Epithelial cell of esophagus (primary cell): ENCODE results near the gene ST6GAL1.
"Not testable (repeated sequence)": the region's sequence is repeated elsewhere in the genome, so short reads cannot be mapped to it uniquely, and the experiment has no call there.

ENCODE experiments used
- DNase-seq: peaks from one replicate; pipeline ENCODE4 v3.0.0; 2010; ENCODE audit warnings: low read depth
- H3K4me3 ChIP-seq: 2 replicates; pipeline ENCODE4 v1.5.1; 2011; ENCODE audit warnings: mild to moderate bottlenecking, low read length, control low read depth
- TF ChIP-seq, protein P1 (sequence below): IDR thresholded peaks from 2 replicates; pipeline ENCODE4 v1.5.1; 2011; ENCODE audit warnings: low read depth, mild to moderate bottlenecking, low read length, control low read depth, inconsistent platforms; ENCODE audit not compliant: insufficient read depth; ENCODE audit errors: missing control alignments

The ST6GAL1 gene

DNA sequence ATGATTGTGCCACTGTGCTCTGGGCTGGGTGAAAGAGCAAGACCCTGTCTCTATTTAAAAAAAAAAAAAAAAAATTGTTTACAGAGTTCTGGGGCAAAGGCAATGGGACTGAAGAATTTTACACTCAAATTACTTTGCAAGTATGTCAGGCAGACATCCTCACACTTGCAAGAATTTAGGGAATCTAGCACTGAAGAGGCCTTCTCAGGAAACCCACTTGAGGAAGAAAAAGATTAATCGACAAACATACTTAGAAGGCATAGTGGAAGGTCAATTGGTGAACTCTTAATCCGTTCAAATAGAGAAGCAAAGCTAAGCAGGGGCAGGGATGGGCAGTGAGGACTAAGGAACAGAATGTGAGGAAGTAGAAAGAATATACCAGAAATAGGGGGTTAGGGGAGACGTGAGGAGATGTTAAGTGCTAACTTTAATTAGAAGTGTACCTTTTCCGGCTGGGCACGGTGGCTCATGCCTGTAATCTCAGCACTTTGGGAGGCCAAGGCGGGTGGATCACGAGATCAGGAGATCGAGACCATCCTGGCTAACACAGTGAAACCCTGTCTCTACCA, 15.0 kb downstream of the ST6GAL1 start:
- DNase-seq, result no peak
- TF ChIP-seq, protein P1, sequence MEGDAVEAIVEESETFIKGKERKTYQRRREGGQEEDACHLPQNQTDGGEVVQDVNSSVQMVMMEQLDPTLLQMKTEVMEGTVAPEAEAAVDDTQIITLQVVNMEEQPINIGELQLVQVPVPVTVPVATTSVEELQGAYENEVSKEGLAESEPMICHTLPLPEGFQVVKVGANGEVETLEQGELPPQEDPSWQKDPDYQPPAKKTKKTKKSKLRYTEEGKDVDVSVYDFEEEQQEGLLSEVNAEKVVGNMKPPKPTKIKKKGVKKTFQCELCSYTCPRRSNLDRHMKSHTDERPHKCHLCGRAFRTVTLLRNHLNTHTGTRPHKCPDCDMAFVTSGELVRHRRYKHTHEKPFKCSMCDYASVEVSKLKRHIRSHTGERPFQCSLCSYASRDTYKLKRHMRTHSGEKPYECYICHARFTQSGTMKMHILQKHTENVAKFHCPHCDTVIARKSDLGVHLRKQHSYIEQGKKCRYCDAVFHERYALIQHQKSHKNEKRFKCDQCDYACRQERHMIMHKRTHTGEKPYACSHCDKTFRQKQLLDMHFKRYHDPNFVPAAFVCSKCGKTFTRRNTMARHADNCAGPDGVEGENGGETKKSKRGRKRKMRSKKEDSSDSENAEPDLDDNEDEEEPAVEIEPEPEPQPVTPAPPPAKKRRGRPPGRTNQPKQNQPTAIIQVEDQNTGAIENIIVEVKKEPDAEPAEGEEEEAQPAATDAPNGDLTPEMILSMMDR, result no peak
- H3K4me3 ChIP-seq, result no peak overlapping the region

DNA sequence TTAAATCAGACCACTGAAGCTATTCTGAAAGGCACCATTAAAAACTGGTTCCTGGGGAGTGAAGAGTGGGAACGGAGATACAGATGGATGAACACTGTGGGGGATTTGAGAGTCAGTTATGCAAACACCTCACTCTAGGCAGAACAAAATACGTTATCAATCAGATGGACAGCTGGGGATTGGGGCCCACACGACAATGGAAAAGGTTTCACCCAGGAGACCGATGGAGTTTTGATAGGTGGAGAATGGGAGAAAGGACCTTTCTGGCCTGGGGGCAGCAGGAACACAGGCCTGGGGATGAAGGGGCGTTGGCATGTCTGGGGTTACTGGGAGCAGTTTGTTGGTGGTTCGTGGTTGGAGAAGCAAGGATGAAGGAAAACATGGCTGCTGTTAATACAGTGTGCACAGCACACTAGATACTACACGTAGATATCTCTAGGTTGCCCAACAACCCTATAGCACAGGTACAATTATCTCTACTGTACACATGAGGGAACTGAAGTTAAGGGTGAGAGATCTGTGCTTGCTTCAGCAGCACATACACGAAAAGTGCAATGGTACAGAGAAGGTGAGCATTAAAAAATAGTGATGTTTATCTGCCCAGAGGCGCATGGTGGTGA, 16.5 kb downstream of the ST6GAL1 start:
- DNase-seq, result no peak
- no peak overlapping the region for H3K4me3 ChIP-seq
- TF ChIP-seq, protein P1, result no peak

DNA sequence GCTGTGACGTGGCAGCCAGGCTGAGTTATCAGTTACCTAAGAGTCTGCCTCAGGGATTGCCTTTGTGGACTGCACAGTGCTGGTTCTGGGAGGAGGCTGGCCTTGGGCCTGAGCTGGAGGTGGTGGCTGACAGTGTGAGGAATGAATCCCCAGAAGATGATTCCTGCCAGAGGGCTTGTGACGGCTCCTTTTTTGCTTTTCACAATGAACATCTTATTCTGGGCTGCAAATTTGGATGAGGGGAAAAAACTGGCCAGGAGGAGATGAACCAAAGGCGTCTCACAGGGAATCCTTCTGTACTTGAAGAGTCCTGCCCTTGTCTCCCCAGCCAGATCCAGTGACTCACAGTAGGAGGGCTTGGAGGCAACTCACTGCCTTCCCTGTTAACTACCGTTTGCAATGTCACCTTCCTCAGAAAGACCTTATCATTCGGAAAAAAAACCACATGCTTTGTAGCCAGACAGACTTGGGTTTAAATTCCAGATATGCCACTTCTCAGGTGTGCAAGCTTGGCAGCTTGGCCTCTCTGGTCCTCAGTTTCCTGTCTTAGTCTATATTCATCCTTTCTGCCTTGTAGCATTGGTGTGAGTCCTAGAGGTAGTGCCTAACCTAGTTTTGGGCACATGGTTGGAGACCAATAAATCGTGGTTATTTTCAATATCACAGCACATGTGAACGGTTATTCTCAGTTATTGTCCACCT, 19.1 kb downstream of the ST6GAL1 start:
- no peak overlapping the region for H3K4me3 ChIP-seq
- TF ChIP-seq, protein P1, result no peak
- DNase-seq, result peak; percentile 78

DNA sequence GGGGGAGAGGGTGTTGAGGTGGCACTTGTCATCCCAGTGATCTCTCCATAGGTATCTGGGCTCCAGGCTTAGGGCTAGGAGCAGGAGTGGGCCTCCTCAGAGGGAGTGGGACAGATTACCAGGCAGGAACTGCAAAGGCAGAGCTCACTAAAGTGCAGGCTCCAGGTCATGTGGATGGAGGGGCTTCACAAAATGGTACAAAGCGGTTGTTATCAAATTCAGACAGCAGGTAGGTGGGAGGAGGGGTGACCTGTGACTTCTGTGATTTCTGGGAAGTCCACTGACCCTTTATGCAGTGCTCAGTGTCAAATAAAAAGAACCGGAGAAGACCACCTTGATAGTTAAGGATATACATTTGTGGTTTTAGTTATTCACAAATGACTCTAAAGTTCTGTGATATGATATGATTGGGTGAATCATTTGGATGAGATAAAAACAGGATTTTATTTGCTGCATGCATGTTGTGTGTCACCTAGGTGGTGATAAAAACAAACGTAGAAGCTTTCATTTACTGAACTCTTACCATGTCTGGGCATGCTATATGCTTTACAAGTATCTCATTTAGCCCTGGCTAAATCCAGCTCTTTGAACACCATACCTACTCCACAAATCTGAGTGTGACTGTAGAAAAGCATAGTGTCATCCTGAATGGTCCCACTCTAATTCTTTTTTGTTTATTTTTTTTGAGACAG, 20.2 kb downstream of the ST6GAL1 start:
- peak; percentile 61 for DNase-seq
- H3K4me3 ChIP-seq, result no peak overlapping the region
- TF ChIP-seq, protein P1, result no peak

DNA sequence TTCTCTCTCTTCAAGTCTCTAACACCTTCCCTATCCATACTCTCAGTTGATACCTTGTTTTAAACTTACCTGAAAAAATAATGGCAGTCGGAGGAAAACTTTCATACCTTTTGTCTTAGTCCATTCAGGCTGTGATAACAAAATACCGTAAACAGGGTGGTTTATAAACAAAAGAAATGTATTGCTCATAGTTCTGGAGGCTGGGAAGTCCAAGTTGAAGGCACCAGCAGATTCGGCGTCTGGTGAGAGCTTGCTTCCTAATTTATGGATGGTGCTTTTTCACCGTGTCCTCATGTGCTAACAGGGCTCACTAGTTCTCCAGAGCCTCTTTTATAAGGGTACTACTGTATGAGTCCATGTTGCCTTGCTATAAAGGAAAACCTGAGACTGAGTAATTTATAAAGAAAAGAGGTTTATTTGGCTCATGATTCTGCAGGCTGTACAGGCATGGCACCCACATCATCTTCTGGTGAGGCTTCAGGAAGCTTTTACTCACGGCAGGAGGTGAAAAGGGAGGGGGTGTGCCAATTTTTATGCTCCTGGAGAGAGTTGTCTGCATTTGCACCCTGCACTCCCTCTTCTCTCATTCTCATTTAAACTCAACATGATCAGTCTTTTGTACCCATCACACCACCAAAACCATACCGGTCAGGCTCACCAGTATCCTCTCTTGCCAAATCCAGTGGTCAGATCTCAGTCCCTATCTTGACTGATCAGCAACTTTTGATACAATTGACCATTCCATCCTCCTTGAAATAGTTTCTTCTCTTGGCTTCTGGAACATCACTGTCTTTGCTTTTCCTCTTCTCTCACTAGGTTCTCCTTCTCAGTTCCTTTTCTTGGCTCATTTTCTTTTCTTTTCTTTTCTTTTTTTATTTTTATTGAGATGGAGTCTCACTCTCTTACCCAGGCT, 21.6 kb downstream of the ST6GAL1 start:
- TF ChIP-seq, protein P1, result no peak
- H3K4me3 ChIP-seq, result no peak overlapping the region
- no peak for DNase-seq

DNA sequence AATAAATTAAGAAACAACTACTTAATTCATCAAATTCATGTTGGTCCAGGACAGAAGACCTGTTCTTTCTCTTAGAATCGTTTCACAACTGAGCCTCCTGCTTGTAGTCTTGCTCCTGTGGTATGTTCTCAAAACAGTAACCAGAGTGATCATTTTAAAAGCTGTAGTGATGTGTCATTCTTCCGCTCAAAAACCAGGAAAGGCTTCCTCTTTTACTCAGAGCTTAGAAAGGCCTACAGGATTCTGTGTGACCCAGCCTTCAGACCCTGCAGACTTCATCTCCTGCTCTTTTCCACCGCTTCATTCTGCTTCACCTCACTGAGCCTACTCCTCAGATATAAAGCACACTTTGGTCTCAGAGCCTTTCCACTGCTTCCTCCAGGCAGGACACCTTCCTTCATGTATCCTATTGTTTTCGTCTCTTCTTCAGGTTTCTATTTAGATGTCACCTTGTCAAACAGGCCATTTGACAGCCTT, 22.7 kb downstream of the ST6GAL1 start:
- no peak overlapping the region for H3K4me3 ChIP-seq
- TF ChIP-seq, protein P1, result no peak
- DNase-seq, result peak; percentile 47

DNA sequence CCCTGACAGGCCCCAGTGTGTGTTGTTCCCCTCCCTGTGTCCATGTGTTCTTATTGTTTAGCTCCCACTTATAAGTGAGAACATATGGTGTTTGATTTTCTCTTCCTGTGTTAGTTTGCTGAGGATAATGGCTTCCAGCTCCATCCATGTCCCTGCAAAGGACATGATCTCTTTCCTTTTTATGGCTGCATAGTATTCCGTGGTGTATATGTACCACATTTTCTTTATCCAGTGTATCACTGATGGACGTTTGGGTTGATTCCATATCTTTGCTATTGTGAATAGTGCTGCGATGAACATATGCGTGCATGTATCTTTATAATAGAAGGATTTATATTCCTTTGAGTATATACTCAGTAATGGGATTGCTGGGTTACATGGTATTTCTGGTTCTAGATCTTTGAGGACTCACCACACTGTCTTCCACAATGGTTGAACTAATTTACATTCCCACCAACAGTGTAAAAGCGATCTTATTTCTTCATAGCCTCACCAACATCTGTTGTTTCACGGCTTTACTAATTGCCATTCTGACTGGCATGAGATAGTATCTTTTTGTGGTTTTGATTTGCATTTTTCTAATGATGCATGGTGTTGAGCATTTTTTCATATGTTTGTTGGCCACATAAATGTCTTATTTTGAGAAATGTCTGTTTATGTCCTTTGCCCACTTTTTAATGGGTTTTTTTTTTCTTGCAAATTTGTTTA, 23.8 kb downstream of the ST6GAL1 start:
- not testable (repeated sequence) for DNase-seq, H3K4me3 ChIP-seq
